ENCODE data around the gene ANKRD16. TPM values are rescaled to one million over a fixed set of nuclear protein-coding genes. Genes with fewer than 3 reads are reported as not detected.

Gene ANKRD16
- total RNA-seq, 2 donors from 2014 or later: 3.6 to 4.5 TPM

DNA sequence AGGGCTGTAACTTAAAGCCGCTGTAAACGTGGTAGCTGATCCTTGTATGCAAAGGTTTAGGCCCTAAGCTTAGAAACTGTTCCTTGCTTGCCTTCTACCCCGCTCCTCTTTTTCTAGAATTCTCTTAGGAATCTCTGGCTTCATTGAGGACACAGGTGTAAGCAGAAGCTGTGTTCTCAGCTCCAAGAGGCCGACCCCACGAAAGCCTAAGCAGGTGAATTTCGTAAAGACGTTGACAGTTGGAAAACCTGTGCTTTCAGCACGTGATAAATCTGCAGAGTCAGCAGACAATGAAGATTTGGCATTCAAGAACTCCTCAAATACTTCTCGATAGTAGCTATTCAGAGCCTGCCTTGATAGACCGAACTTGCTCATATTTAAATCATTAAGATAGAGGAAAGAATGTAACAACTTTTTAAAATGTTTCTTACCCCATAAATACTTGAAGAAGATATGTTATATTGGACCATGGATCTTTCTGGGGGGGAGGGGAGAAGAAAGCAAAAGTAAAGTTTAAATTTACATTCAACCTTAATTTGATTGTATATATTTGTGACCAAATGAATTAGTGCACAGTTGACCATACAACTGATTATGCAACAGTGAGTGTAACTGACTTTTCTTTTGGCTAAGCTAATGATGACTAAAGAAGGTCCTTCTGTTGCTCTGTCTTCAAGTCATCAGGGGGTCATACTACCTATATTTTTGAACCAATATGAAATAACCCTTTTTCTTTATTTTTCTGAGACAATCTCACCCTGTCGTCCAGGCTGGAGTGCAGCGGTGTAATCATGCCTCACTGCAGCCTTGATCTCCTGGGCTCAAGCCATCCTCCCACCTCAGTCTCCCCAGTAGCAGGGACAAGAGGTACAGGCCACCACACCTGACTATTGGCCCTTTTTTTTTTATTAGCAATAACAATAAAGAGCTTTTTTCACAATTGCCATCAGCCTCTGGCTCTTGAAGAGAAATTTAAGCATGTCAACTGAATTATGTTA, 75.3 kb downstream of the ANKRD16 start:
- intact Hi-C loops (cut with DNase I): loop anchor here (5.0 to 10.0 kb wide), 2 partner anchors 58 to 60 kb away; no protein-coding TSS in a partner anchor
- no peak for DNase-seq (ENCODE audit: low spot score)

DNA sequence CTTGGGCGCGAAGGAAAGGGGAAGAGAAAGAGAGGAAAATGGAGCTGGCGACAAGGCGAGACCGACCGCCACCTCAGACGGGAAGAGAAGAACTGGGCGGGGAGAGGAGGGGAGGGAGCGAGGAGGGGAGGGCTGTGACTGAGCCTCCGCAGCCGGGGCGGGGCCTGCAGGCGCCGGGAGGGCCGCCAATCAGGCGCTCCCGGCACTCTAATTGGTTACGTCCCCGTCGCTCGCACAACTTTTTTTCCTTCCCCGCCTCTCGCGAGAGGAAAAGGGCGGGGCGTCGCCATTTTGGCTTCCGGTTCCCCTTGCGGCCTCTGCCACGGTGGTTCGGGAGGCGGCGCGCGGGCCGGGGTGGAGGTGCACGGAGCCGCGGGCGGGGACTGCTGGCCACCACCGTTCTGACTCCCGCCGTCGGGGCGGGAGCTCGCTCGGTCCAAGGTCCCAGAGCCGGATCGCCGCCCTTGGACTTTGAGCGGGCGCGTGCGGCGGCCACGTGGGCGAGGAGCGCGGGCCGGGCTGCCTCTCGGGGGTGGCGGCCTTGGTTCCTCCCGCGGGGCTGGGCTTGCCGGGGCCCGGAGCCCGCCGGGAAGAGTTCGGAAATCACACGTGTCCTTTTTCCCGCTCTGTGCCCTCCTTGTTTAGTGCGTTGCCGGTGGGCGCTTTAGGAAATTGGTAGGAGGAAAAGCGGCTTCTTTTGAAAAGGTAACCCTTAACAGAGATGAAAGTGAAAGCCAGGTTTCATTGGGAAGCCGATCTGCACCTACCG, 76.2 kb downstream of the ANKRD16 start, which contains the start of gene GDI2:
Gene GDI2 (minus strand): TSS at position 94 of the 769 bp plus-strand sequence. CDS start 176 bp downstream, outside the sequence.
- DNase-seq (ENCODE audit: low spot score): peak; percentile 99
- intact Hi-C loops (cut with DNase I): loop anchor here in 1 of 2 donors (10.0 kb wide), 1 partner anchor 61 kb away; no protein-coding TSS in a partner anchor

DNA sequence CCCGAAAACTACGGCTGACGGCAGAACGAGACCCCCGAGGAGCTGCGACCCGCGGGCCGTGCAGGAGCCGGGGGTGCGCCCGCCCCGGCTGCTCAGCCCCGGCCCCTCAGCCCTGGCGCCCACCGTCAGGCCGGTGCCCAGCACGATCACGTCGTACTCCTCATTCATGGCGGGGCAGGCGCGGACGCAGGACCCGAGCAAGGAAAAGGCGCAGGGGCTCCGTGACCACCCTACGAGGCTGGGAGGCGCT, 76.7 kb downstream of the ANKRD16 start:
- no peak for DNase-seq (ENCODE audit: low spot score)
- intact Hi-C loops (cut with DNase I): loop anchor here in 1 of 2 donors (10.0 kb wide), 1 partner anchor 62 kb away; no protein-coding TSS in a partner anchor

DNA sequence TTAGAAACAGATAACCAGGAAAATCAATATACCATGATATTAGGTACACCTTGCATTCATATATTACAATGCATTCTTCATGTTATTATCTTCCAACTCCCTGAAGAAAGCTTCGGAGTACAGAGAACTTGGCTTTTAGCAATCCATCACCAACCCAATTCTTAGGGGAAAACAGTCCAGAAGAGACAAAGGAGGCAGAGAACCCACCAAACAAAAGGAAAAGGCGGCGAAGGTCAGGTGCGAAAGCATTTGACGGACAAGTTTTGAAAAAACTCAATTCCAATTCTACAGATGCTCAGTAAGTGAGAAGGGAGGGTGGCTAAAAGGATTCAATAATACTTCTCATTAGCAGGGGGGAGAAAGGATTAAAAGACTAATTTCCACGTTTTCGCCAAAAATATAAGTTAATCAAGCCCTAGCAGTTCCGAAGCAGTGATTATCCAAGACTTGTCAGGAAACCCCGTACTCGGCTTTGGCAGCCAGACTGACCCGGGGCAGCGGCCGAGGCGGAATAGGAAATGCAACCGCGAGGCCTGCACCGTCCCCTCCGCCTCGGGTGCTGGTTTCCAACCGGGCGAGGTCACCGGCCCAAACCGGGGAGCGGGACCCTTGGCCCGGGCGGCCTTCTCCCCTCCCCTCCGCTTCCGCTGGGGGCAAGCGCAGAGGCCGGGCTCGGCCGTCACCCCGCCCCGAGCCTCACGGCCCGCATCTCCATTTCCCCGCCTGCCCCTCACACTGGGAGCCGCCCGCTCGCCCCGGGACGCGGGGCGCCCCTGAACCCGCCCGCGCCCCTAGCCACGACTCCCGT, 77.2 kb downstream of the ANKRD16 start:
- intact Hi-C loops (cut with DNase I): loop anchor here in 1 of 2 donors (10.0 kb wide), 1 partner anchor 62 kb away; no protein-coding TSS in a partner anchor

More for the DNA sequence above, 77.2 kb downstream of the ANKRD16 start:
- DNase-seq (ENCODE audit: low spot score): peak; percentile 87

Other genes with a start within 250 kb of the ANKRD16 start
- 10 to 100 TPM; 19.7 to 21.6 TPM for gene ASB13, start 223.3 kb downstream of the ANKRD16 start, total RNA-seq
- 10 to 100 TPM; 57.5 to 59.6 TPM for gene TASOR2, start 205.1 kb downstream of the ANKRD16 start, total RNA-seq
- 100 to 1,000 TPM; 151 to 153 TPM for gene GDI2, start 76.5 kb downstream of the ANKRD16 start, total RNA-seq
- 10 to 100 TPM; 75.1 to 78.6 TPM for gene FBH1, start 350 bp upstream of the ANKRD16 start, total RNA-seq
- 10 to 100 TPM; 16.9 to 20.9 TPM for gene IL15RA, start 87.7 kb upstream of the ANKRD16 start, total RNA-seq
- 1 to 10 TPM in 1 of 2 donors, under 1 TPM in 1; 0.81 to 6.4 TPM for gene IL2RA, start 172.5 kb upstream of the ANKRD16 start, total RNA-seq
- 10 to 100 TPM; 58.9 to 68.3 TPM for gene RBM17, start 199.1 kb upstream of the ANKRD16 start, total RNA-seq

Measured in posterior vena cava (tissue), 2 donors.